Left lobe of liver (tissue), 2 donors: Measurements from ENCODE around the gene UXS1. TPM values are rescaled to one million over a fixed set of nuclear protein-coding genes. Genes with fewer than 3 reads are reported as not detected.
"Not testable (repeated sequence)": the region's sequence is repeated elsewhere in the genome, so short reads cannot be mapped to it uniquely, and the experiment has no call there.

Experiments used
- ATAC-seq: fragments of 200-7000 bp; cut with Tn5 transposase; one replicate; pipeline ENCODE4 v1.9.1; 2020; ENCODE audit warnings: mild to moderate bottlenecking, moderate library complexity
- DNase-seq: peaks from one replicate; pipeline ENCODE4 v3.0.0-alpha.2; 2020; ENCODE audit warnings: low spot score
- total RNA-seq: library from RNA; stranded (reverse); gene quantifications from one replicate; pipeline ENCODE4 v1.2.1, GENCODE V29; 2021
- donor health status: DM: no; HTN: no; CAD: no; lungs with moderate emphysema.
- donor health status: DM: no; HTN: yes; CAD: no.

Gene UXS1
- total RNA-seq, 1 donor from 2014 or later, result 7.5 TPM

- ATAC-seq, result no peak
- no peak for DNase-seq
These were observed 56.2 kb downstream of the UXS1 start for GRCh38 chr2:106137731-106138521.

DNA sequence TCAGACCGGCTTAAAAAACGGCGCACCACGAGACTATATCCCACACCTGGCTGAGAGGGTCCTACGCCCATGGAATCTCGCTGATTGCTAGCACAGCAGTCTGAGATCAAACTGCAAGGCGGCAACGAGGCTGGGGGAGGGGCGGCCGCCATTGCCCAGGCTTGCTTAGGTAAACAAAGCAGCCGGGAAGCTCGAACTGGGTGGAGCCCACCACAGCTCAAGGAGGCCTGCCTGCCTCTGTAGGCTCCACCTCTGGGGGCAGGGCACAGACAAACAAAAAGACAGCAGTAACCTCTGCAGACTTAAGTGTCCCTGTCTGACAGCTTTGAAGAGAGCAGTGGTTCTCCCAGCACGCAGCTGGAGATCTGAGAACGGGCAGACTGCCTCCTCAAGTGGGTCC lies 62.9 kb downstream of the UXS1 start:
- DNase-seq, ATAC-seq: not testable (repeated sequence)

DNA sequence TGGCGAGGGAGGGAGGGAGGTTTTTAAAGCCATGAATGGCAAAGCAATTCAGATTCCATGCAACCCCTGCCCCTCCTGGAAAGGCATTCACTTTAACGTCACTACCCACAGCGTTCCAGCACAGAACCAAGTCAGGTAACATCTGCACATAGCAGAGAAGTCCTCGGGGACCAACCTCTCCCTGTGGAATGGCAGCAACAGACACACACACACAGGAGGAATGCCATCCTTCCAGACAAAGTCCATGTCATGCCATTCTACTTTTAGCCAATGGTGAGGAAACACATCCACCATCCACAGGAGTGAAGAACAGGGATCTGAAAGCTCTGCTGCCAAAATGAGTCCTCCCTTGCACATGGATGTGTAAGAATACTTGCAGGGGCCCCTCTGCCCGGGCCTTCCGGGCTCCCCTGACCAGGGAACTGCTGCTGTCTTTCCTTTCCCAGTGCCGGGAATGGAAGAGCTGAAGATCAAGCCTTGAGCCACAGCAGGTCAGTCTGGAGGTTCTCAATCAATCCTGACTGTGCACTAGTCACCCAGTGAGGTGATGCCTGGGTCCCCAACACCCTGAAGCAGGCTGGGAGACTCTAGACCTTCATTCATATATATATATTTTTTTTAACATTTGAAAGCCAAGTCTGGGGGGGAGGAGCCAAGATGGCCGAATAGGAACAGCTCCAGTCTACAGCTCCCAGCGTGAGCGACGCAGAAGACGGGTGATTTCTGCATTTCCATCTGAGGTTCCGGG lies 63.7 kb downstream of the UXS1 start:
- no peak for ATAC-seq
- DNase-seq, result no peak

DNA sequence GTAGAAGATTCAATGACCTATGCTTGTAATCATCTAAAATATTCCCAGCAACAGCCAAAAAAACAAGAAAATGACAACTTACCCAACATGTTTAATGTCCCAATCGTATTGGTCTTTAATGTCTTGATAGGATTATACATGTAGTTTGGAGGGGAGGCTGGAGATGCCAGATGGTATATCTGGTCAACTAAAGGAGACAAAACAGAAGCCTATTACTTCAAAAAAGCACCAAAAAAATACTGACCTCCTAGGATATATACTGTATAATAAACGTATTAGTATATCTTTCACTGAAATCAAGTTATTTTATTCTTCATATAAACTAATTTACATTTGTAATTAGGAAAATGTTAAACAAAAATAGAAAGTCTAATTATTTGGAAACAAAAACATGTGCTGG lies 64.5 kb downstream of the UXS1 start:
- DNase-seq (no peak), ATAC-seq (no peak)

DNA sequence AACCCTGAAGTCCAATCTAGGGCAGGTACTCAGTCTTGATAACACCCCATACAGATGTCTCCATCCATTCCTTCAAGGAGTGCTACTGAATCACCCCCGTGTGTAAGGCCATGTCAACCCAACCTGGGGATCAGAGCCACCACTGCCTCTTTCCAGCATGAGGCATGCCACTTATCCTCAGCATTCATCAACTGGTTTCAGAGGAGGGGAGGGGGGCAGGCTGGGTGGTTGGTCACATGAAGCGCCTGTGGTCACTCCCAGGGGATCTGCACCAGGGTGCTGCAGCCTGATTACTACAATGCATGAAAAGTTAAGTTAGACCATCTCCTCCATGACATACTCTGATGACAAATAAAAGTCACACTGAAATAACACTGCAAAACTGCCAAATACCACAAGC lies 65.0 kb downstream of the UXS1 start:
- ATAC-seq (no peak), DNase-seq (no peak)

DNA sequence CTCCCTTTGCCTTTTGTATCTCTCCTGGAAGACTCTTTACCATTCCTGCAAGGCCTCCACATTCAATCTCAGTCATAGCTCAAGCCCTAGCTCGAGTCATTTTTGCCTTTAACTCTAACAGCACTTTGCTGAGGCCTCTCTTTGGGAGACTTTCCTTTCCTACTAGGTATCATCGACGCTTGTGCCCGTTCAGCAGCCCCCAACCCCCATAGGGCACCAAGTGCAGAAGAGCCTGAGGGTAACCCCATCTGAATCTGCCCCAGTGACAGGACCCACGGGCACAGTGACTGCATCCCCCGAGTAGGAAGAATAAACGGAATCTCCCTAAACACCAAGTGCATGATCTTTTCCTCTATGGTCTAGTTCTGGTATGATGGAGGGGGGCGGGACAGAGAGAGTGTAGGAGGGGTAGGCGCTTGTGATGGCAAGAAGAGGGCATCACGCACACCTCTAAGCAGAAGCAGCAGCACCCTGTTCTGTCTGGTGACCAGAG lies 66.3 kb downstream of the UXS1 start:
- ATAC-seq, result no peak
- DNase-seq, result no peak

GRCh38 chr2:106127282-106127771 lies 66.8 kb downstream of the UXS1 start:
- no peak for ATAC-seq

DNA sequence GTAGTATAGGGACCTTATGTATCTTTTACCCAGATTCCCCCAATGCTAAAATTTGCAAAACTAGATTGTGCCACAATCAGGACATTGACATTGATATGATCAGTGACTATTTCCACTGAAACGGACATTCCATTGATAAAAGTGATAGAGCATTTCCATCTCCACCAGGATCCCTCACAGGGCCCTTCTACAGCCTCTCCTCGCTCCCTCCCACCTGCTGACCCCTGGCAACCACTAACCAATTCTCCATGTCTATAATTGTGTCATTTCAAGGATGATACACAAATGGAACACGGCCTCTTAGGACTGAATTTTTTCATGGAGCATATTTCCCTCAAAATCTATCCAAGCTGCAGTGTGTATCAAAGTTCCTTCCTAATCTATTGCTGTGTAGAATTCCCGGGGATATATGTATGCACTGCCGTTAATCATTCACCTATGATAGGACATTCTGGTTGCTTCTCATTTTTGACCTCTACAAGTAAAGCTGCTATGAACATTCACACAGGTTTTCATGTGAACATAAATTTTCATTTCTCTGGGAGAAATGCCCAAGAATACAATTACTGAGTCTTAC lies 67.3 kb downstream of the UXS1 start:
- ATAC-seq, result peak; percentile 57
- no peak for DNase-seq

More at GRCh38 chr2:106127282-106127771, 66.8 kb downstream of the UXS1 start:
- DNase-seq, result no peak

DNA sequence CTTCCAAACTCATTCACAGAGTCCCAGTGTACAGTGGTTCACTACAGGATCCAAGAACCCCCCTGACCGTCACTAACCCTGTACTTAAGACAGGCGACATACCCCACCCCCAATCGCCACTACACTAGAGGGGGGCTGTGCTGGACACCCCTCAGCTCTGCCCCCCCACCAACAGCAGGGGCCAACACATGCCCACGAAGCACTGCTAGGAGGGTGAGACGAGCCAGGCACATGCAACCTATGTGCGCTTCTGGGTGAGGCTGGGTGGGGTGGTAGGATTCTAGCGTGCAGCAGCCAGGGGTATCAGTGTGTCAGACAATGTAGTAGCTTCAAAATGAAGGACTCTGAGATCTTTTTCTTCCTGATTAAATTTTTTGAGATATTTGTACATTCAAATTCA lies 67.8 kb downstream of the UXS1 start:
- ATAC-seq (no peak), DNase-seq (no peak)

DNA sequence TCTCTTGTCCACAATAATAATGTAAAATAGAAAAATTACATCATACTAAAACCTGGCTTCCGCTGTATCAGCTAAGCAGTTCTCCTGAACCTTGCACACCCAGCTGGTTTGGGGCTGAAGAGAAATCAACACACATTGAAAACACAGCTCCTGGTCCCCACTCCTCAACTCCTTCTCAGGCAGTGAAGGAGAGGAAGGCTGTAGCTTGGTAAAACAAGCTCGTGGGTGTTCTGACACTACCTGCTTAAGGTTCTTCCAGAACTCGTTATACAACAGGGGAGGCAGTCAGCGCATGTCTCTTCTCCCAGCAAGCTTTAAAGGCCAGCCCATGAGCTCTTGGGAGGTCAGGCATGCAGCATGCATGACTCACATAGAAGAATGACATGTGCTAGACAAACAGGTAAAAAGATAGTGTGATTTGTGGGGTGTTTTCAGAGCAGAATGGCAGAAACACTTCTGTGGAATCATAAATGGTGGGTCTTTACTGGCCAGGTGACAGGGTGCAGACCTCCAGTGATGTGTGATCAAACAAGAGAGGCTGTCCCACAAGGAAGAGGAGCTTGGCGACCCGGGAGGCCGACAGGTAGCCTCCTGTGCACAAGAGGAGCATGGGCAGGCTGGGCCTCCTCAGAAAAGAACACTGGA lies 69.1 kb downstream of the UXS1 start:
- no peak for DNase-seq
- ATAC-seq, result peak; percentile 32

DNA sequence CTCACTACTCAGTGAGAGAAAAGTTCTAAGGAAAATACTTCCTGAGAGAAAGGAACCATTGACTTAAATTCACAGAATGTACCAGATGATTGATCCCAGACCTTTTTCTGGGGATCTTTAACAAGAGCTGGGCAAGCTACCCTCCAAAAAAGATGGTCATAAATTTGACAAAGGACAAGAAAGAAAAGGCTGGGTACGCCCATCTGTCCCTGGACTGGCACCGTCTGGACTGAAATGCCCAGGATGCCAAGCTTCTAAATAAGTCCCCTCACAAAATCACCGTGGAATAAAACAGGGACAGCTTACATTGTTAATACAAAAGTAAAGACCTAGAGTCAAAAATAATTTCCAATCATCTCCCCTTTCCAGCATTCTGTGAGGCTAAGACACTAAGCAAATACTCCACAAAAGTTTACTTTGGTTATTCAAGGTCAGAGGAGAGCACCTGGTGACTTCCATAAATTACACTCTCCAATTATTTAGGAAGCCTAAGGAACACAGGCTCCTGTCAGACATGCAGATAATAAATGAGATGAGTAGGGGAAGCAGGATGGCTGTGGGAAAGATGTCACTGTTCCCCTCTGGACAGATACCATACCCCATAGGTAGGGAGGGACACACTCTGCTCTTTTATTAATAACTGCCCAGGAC lies 69.9 kb downstream of the UXS1 start:
- ATAC-seq (no peak), DNase-seq (no peak)

GRCh38 chr2:106122157-106122556 lies 71.9 kb downstream of the UXS1 start:
- DNase-seq (no peak), ATAC-seq (no peak)

DNA sequence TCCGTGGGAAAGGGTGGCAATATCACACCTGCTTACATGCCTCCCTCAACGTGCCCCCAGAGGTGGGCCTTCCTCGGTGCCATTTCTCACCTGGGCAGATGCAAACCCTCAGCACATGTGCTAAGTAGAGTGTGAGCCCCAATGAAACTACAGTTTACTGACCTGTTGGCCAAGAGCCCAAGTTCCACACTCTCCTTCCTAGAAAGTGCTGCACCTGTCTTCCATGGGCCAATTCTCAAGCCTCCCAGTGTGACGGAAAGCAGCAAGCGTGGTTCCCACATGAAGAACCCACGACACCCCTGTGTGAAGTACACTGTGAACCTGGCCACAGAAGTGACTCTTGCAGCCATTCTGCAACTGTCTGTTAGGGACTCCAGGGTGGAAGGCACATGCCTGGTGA lies 73.7 kb downstream of the UXS1 start:
- ATAC-seq (no peak), DNase-seq (no peak)

GRCh38 chr2:106119074-106119473 lies 75.0 kb downstream of the UXS1 start:
- DNase-seq (no peak), ATAC-seq (no peak)

- DNase-seq (no peak), ATAC-seq (no peak)
These were observed 76.0 kb downstream of the UXS1 start for GRCh38 chr2:106117882-106118684.

GRCh38 chr2:106117347-106117746 lies 76.8 kb downstream of the UXS1 start:
- DNase-seq (no peak), ATAC-seq (no peak)

DNA sequence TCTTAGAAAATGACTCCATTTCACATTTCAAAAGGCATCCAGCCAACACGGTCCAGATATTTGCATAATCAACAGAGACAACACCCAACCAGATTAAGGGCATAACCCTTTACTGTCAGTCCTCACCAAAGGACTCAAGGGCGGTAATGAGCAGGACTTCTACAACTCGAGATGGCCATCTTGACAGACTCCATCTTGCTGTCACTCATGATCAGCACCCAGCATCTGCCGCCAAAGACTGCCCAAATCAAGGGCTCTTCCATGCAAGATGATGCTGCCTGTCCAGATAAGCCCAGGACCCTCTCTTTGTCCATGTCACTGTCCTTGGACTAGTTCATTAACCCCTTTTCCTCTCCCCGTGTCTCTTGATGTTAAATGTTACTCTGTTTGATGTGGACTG lies 77.9 kb downstream of the UXS1 start:
- no peak for DNase-seq
- no peak for ATAC-seq

GRCh38 chr2:106115665-106116064 lies 78.4 kb downstream of the UXS1 start:
- ATAC-seq (no peak), DNase-seq (no peak)

- ATAC-seq, result no peak
- no peak for DNase-seq
These were observed 78.9 kb downstream of the UXS1 start for GRCh38 chr2:106115250-106115649.

DNA sequence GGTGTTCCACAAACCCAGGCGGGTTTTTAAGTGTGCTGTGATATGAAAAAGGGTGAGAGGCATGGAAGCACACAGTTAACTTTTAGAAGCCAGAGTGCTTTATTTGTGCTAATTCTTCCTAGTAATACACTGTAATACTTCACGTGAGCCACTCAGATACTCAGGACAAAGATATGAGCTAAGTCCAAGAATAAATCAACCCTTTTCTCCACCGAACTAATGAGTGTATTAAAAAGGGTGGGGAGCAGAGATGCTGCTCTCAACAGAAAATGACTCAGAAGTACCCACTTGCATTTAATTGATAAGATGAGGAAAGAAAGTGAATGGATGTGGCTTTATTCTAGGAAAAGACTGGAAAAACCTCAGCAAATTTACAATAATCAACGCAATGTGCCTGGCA lies 79.9 kb downstream of the UXS1 start:
- ATAC-seq (no peak), DNase-seq (no peak)
